GM21390 (cell line): ENCODE data around the gene MAD2L1BP.
"Not testable (repeated sequence)": the region's sequence is repeated elsewhere in the genome, so short reads cannot be mapped to it uniquely, and the experiment has no call there.

Experiments used
- ATAC-seq: cut with Tn5 transposase; IDR thresholded peaks from one replicate; pipeline ENCODE4 v1.9.1; 2021; ENCODE audit not compliant: unreplicated experiment

Gene MAD2L1BP

GRCh38 chr6:43625393-43625992 is 10.1 kb upstream of the MAD2L1BP start:
- ATAC-seq: no peak

GRCh38 chr6:43627008-43627825 is 8.4 kb upstream of the MAD2L1BP start:
- ATAC-seq: no peak

DNA sequence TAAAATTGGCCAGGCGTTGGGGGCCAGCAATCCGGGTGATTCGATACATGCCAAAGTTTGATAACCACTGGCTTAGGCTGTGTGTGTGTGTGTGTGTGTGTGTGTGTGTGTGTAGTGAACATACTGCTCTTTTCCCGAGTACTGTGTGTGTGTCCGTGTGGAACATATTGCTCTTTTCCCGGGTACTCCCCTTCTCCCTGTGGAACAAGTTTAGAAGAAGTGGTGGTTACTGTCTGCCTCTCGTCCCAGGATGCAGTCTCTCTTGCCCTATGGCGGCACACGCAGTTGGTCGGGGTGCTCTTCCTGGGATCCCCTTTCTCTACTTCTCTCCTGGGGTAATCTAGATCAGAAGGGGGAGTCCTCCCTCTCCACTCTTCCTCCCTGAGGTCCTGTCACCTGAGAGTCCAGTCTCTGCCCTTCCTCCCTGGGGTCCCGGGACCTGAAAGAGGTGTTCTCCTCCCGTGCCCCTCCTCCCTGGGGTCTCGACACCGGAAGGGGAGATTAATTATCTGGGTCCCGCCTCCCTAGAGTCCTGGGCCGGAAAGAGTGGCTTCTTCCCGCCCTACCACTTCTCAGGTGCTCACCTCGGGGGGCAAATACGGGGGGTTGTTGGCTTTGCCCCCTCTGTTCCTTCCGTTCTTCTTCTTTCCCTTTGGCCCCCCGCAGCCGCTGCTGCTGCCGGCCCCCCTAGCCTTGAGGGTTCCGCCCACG is 7.1 kb upstream of the MAD2L1BP start:
- no peak for ATAC-seq

- peak; percentile 86 for ATAC-seq
These were observed 6.5 kb upstream of the MAD2L1BP start, which contains the start of gene GTPBP2 for GRCh38 chr6:43629104-43629504. Gene GTPBP2 (minus strand): TSS chr6:43629264. CDS start chr6:43629162, 102 bp downstream.

- peak; percentile 64 for ATAC-seq
These were observed 5.9 kb upstream of the MAD2L1BP start for GRCh38 chr6:43629505-43630300.

GRCh38 chr6:43630980-43631619 is 4.5 kb upstream of the MAD2L1BP start:
- ATAC-seq: no peak

DNA sequence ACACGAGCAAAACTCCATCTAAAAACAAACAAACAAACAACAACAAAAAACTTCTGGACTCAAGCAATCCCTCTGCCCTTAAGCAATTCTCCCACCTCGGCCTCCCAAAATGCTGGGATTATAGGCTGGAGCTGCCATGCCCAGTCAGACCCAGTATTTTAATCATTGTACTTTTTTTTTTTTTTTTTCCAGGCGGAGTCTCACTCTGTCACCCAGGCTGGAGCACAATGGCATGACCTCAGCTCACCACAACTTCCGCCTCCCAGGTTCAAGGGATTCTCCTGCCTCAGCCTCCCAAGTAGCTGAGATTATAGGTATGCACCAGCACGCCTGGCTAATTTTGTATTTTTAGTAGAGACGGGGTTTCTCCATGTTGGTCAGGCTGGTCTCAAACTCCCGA is 2.6 kb upstream of the MAD2L1BP start:
- not testable (repeated sequence) for ATAC-seq

GRCh38 chr6:43634702-43635303 is 837 bp upstream of the MAD2L1BP start:
- no peak for ATAC-seq

DNA sequence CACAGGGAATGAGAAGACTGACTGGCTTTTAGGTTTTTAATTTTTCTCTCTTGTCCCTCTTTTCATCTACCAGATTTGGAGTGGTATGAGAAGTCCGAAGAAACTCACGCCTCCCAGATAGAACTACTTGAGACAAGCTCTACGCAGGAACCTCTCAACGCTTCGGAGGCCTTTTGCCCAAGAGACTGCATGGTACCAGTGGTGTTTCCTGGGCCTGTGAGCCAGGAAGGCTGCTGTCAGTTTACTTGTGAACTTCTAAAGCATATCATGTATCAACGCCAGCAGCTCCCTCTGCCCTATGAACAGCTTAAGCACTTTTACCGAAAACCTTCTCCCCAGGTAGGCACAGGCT is 644 bp downstream of the MAD2L1BP start:
- peak; percentile 9 for ATAC-seq

- no peak for ATAC-seq
These were observed 4.6 kb downstream of the MAD2L1BP start for GRCh38 chr6:43639984-43640800.

DNA sequence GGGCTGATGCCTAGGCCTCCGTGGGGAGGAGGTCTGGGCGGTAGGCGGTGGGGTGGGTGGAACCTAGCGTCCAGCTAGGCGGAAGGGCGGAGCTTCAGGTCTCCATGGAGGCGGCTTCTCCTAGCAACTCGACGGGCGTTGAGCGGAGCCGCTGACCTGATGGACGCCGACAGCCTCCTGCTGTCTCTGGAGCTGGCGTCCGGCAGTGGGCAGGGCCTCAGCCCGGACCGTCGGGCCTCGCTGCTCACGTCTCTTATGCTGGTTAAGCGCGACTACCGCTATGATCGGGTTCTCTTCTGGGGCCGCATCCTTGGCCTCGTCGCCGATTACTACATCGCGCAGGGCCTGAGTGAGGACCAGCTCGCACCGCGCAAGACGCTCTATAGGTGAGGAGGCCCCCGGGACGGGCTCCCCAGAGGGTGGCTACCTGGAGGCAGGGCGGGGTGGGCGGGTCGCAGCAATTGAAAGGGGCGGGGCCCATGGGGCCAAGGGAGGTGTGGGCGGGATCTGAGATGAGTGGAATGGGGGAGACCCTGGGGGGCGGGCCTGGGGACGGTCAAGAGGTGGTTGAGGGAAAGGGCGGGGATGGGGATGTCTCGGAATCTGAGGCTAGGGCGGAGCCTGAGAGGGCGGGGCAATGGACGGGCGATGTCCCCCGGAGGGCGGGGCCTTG is 9.4 kb downstream of the MAD2L1BP start, which contains the start of gene RSPH9:
Gene RSPH9 (plus strand): TSS at position 97 of the 673 bp plus-strand sequence. CDS start 63 bp downstream, at position 160.
- peak; percentile 55 for ATAC-seq

DNA sequence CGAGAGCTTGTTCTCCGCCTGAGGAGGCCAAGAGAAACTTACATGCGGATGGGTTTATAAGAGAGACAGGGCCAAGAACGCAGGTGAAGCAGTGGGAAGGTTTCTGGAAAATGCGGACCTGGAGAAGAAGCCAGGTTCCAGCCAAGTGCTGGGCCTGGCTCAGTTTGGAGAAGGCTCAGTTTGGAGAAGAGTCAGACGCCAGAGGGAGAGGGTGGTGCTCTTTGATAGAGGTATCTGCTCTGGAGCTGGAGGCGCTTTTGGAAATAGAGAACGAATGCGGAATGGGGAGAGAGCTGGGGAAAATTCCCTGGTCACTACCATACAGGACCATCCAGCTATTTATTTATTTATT is 9.9 kb downstream of the MAD2L1BP start:
- ATAC-seq: no peak

GRCh38 chr6:43647613-43648012 is 12.0 kb downstream of the MAD2L1BP start:
- no peak for ATAC-seq

DNA sequence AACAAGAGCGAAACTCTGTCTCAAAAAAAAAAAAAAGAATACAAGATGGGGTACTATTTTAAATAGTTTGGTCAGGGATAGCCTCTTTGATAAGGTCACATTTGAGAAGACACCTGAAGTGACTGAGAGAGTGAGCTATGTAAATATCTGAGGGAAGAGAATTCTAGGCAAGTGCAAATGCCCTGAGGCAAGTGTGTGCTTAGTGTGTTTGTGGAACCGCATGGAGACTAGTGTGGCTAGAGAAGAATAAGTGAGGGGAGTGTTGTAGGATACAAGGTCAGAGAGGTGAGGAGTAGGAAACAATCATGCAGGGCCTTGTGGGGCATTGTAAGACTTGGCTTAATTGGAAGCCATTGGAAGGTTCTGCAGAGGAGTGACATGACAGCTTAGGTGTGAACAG is 12.6 kb downstream of the MAD2L1BP start:
- ATAC-seq: no peak

- not testable (repeated sequence) for ATAC-seq
These were observed 17.2 kb downstream of the MAD2L1BP start for GRCh38 chr6:43652822-43653221.

GRCh38 chr6:43657221-43657802 is 21.7 kb downstream of the MAD2L1BP start:
- no peak for ATAC-seq

DNA sequence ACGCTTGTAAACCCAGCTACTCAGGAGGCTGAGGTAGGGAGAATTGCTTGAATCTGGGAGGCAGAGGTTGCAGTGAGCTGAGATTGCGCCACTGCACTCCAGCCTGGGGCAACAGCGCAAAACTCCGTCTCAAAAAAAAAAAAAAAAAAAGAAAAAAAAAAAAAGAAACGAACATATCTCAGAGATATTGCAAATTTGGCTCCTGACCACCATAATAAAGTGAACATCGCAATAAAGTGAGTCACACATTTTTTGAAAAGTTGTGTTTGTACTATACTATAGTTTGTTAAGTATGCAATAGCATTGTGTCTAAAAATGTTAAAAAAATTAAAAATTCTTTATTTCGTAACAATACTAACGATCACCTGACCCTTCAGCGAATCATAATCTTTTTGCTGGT is 22.5 kb downstream of the MAD2L1BP start:
- ATAC-seq: no peak

GRCh38 chr6:43662948-43663347 is 27.3 kb downstream of the MAD2L1BP start:
- ATAC-seq: not testable (repeated sequence)
